ENCODE results near the gene CDHR3.
"Not testable (repeated sequence)": the region's sequence is repeated elsewhere in the genome, so short reads cannot be mapped to it uniquely, and the experiment has no call there.

The CDHR3 gene

DNA sequence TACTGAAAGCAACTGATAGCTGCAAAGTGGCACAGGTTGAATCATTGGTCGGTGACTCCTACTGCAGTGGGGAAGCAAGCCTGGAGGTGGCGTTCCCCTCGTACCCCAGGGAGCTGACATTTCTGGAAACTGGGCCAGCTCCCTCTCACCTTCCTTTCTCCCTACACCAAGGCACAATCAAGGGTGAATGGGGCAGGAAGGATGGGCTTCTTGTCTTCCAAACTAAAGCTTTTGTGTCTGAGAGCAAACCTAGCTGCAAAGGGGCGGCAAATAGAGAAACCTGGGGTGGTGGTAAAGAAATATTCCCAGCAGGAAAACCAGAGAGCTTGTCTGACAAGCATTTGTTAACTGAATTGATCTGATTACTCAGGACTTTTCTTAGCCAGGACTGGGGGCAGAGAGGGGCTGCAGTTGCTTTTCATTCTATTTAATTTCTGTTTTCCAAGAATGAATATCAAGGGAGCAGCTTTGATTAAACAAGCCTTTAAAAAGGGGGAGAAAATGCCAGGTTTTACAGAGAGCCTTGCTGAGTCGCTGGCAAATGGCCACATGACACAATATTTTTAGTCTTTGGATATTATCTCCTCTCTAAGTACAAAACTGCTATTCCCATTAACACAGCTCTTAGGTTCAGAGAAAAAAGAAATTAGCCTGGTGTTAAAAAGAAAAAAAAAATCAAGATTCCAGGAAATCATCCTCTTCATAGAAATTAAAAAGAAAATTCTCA is 27.8 kb downstream of the CDHR3 start:
- no peak overlapping the region for H3K27ac ChIP-seq
- DNase-seq (ENCODE audit: low read depth, low spot score), result no peak

DNA sequence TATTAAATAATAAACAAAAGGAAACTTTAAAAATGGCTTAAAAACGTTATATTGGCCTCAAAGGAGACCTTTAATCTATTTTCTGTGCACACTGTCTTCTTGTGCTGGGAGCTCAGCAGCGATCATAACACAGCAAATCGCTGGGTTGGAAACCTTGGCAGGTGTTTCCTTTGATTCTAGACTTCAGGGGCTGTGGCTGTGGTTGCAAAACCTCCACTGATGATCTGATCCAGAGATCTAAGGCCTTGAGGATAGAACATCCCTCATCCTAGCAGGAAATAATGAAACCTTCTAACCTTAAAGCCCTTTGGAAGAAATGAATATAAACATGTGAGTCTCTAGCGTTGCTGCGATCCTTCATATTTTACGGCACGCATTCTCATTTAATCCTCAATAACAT is 29.8 kb downstream of the CDHR3 start:
- H3K27ac ChIP-seq, result no peak overlapping the region
- no peak for DNase-seq (ENCODE audit: low read depth, low spot score)

DNA sequence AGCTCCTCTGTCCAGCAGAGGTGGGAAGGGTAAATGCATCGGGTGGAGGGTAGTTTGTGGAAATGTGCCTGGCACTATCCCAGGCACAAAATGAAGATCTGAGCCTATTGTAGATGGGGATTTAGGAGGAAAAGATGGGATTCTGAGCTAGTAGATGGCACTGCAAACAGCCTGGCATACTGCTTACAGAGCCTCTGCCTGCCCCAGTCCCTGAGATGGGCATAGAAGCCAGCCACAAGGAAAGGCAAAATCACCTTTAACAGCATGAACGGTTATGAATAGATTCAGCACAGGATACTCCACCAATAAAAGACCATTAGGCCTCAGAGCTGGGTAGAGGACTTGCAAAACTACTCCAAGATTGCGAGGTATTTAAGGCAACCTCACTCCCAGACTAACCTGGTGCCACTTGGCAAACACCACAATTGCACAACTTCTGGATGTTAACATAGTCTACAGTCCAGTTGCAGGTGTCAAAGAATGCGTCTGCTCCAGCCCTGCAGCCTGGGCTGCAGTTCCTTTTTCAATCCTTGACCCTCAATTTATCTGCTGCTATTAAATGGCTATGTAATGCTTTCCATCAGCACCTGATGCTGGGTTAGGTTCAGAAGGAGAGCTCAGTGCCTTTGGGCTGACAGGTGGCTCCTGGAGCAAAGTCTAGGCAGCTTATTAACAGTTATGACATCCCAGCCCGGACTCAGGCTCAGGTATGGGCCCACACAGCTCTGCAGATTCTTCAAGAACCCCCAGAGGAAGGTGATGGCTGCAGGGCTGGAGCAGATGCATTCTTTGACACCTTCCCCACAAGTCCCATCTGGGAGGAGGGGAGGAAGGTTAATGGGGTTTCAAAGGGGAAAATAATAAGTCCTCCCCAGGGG is 34.0 kb downstream of the CDHR3 start:
- no peak overlapping the region for H3K27ac ChIP-seq
- no peak for DNase-seq (ENCODE audit: low read depth, low spot score)

DNA sequence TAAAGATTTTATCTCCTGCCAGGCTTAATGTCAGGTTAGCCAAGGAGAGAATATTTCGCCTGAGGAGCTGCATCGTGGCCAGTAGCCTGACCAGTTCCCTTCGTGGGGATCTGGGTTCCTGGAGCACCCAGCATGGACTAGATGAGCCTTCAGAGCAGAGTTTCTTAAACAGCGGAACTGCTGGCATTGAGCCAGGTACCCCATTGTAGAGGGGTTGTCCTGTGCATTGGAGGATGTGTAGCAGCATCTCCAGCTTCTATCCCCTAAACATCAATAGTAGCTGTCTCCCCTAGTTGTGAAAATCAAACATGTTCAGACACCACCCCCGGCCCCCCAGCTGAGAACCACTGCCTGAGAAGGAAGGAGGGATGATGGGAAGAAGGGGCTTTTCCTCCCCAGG is 36.2 kb downstream of the CDHR3 start:
- H3K27ac ChIP-seq, result no peak overlapping the region
- no peak for DNase-seq (ENCODE audit: low read depth, low spot score)

DNA sequence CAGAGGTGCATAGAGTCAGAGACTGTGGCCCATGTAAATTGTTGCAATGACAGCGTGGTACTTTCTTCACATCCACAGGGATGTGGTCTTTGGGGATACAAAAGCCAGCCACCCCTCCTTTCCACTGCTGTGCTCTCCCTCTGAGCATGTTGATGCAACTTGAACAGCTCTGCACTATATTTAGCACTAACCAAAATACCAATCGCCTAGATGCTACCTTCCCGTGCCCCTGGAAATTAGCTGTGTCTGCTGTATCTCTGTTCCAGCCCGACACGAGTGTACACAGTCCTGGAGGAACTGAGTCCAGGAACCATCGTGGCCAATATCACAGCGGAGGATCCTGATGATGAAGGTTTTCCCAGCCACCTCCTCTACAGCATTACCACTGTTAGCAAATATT is 38.1 kb downstream of the CDHR3 start:
- H3K27ac ChIP-seq, result no peak overlapping the region
- DNase-seq (ENCODE audit: low read depth, low spot score), result no peak

DNA sequence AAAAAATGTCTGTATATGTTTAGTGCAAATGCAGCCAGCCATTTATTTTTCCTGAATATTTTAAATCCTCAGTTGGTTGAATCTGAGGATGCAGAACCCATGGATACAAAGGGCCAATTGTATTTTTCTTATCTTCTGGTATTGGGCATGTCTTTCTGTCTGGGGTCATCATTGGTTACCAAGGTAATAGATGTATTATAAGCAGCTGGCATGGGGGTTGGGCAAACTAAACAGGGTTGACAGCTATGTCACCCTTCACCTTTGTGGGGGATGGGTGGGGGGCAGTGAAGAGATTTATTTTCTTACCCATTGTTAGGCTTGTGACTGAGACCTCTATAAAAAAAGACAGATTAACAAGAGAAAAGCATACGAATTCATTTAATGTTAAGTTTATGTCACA is 38.8 kb downstream of the CDHR3 start:
- DNase-seq (ENCODE audit: low read depth, low spot score), result no peak

DNA sequence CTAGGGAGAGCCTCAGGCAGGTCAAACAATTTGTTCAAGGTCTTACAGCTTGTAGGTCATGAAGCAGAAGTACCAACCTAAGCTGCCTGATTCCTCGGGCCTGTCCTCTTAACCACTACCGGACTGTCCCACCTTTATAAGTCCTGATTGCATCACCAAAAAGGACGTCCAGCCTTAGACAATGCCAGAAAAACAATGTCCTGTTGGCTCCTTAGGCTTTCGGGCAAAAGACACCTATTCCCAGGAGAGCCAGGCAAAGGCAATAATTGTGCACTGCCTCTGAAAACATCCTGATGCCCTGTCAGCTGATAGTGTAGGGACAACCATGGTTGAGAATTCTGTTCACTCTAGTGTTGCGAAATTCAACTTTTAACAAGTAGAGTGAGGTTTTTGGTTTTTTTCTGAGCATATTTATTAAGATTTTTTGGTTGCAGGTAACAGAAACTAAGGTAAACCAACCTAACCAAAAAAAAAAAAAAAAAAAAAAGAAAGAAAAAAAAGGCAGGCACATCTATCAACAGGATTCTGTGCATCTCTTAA is 40.5 kb downstream of the CDHR3 start:
- H3K27ac ChIP-seq, result no peak overlapping the region
- no peak for DNase-seq (ENCODE audit: low read depth, low spot score)

More for the DNA sequence above, 38.8 kb downstream of the CDHR3 start:
- no peak overlapping the region for H3K27ac ChIP-seq

DNA sequence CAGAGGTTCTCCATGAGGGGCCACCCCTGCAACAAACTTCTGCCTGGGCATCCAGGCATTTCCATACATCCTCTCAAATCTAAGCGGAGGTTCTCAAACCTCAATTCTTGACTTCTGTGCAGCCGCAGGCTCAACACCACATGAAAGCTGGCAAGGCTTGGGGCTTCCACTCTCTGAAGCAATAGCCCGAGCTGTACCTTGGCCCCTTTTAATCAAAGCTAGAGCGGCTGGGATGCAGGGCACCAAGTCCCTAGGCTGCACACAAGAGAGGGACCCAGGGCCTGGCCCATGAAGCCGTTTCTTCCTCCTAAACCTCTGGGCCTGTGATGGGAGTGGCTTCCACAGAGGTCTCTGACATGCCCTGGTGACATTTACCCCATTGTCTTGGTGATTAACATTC is 43.8 kb downstream of the CDHR3 start:
- no peak overlapping the region for H3K27ac ChIP-seq
- no peak for DNase-seq (ENCODE audit: low read depth, low spot score)

DNA sequence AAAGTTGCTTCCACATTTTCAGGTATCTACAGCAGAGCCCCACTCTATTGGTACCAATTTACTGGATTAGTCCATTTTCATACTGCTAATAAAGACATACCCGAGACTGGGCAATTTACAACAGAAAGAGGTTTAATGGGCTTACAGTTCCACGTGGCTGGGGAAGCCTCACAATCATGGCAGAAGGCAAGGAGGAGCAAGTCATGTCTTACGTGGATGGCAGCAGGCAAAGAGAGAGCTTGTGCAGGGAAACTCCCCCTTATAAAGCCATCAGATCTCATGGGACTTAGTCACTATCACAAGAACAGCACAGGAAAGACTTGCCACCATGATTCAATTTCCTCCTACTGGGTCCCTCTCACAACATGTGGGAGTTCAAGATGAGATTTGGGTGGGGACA is 44.7 kb downstream of the CDHR3 start:
- DNase-seq (ENCODE audit: low read depth, low spot score); H3K27ac ChIP-seq: not testable (repeated sequence)

DNA sequence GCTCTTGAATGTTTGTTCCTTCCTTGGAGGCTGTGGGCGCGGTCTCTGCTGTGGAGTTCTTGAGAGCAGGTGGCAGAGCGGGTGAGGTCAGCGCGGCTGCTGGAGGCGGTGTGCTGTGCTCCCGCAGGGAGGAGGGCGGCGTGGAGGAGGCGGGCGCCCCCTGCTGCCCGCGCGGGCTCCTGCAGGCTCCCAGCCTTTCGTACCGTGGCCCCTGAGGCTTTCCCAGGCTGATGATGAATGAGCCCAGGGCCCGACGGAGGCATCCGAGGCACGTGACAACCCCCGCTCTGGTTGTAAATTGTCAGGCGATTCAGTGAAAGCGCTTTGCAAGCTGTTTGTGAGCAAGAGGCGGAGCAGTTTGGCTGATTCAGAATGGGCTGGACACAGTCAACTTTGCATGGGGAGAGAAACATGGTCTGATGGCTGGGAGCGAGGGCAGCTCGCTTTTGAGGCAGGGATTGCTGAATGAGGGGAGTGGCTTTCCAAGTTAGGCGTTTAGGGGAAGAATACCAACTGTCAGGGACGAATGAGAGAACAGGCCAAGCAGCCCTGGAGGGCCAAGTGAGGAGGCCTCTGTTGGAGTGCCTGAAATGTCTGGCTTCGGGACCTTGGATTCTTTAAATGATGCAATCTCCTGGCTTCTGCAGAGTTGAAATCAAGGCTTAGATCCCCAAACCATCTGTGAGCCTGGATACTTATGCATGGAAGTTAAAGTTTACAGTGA is 46.6 kb downstream of the CDHR3 start:
- peak; percentile 81 for DNase-seq (ENCODE audit: low read depth, low spot score)
- peak overlapping the region; percentile 16 for H3K27ac ChIP-seq

DNA sequence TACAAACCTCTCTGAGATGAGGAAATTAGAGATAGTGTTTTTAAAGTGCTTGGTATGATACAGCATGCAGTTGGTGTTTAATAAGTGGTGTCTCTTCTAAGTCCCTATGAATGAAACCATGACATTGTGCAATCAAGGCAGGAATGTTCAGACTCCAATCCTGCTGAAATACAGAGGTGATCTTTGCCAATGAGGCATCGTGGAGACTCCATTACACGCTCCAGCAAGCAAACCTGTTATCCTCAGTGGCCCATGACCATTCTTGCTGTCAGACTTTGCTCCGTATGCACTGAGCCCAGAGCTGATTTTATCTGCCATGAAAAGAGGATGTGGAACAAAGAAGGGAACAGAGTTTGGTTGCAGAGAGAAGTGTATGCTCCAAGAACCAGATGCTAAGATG is 47.3 kb downstream of the CDHR3 start:
- H3K27ac ChIP-seq, result no peak overlapping the region
- no peak for DNase-seq (ENCODE audit: low read depth, low spot score)

DNA sequence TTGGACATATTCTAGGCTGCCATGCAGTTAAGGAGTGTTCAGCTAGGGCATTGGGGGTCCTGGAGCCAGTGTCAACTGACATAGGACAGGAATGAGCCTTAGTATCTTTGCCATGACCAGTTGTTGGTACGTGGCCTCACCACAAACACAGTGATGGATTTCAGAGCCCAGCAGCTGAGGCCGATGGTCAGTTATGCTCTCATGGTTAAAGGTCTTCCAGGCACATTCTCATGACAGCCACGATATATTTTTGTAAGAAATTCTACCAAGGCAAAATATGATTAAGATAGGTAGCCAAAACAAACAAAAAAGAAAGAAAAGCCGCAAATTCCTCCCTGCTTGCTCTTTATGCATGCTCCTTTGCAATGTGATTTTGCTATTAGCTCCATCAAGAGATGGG is 47.8 kb downstream of the CDHR3 start:
- no peak overlapping the region for H3K27ac ChIP-seq
- DNase-seq (ENCODE audit: low read depth, low spot score), result no peak

DNA sequence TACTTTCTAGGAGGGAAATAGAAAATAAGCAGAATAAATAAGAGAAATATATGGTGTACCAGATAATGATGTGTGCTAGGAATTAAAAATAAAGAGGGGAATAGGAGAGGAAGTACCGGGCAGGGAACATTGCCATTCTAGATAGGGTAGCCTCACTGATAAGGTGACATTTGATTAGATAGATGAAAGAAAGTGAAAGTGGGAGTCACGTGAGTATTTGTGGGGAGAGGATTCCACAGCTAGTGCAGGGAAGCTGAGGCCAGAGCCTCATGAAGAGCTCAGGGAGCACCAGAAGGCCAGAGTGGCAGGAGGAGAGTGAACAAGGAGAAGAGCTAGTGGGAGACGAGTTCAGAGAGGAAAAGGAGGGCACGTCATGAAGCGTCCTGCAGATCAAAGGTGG is 49.1 kb downstream of the CDHR3 start:
- no peak for DNase-seq (ENCODE audit: low read depth, low spot score)
- H3K27ac ChIP-seq, result no peak overlapping the region

DNA sequence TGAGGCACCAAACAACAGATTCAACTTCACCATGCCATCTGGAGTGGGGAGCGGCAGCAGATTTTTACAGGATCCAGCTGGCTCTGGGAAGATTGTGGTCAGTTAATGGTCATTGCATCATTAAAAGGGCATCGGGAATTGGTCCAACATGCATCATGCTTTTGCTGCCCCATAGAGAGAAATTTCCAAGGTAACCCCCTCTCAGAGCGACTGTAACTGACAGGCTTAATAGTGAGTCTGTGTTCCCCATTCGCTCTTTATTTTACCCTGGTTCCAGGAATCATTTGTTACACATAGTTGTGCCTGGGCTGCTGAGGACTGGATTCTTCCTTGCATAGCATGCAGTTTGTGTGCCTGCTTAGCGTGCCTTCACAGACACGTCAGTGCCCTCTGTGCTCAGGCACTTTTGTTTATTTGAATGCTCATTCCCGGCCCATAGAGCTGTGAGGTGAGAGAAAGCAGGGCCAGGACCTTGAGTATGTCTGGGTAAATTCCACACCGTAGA is 49.9 kb downstream of the CDHR3 start:
- no peak overlapping the region for H3K27ac ChIP-seq
- no peak for DNase-seq (ENCODE audit: low read depth, low spot score)

DNA sequence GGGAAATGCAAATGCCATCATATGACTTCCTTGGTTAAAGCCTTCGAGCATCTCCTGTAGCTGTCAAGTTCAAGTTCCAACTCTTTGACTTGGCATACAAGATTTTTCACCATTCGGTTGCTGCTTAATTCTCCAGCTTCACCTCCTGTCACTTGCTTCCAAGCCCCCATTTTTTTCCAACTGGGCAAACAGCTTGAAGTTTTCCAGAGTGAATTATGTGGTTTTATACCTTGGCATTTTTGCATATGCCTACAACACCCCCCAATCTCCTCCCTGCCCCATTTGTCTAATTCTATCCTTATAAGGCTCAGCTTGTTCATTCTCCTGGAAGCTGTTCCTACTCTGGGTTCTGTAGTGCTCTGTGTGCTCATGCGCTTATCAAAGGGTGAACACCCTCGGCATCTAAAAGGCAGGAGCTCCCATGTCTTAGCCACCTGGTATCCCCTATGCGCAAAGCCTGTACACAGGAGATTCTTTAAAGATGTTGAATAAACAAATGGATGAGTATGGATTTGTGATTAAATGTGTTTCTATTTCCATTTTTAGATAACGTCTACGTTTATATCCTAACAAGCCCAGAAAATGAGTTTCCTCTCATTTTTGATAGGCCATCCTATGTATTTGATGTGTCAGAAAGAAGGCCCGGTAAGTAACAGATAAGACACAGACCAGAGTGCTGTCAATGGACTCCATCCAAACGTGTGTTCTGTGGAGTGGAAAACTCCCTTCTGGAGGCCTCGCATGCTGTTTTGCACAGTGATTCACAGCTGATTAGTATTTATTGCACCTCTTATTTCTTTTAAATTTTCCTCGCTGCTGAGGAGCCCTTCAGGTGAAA is 52.5 kb downstream of the CDHR3 start:
- no peak overlapping the region for H3K27ac ChIP-seq
- DNase-seq (ENCODE audit: low read depth, low spot score), result no peak

DNA sequence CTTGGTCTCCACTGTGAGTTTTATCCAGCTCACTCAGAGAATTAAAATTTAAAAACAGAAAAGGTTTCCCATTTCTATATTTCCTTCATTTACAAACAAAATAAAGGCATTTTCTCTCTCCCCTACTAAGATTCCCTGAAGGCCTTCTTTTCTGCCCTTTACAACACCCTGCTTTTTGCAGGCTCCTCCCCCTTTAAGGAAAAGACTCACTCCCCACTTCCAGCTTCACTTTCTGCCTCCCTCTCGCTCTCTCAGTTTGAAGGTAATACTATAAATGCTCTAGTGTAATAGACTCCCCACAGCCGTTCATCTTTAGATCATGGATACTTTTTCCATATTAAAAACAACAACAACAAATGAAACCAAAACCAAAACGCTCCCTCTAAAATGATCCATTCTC is 53.3 kb downstream of the CDHR3 start:
- H3K27ac ChIP-seq, result no peak overlapping the region
- DNase-seq (ENCODE audit: low read depth, low spot score), result no peak

DNA sequence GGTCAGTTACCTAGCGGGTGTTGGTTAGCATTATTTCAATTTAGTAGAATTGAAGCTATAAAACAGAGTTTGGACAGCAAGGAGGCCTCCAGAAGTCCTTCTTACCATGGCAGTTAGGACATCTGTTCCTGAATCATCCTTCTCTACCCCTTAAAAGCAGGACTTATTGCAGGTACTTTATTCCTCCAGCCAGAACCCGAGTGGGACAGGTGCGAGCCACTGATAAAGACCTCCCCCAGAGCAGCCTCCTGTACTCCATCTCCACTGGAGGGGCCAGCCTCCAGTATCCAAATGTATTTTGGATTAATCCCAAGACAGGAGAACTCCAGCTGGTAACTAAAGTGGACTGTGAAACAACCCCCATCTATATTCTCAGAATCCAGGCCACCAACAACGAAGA is 54.6 kb downstream of the CDHR3 start:
- H3K27ac ChIP-seq, result no peak overlapping the region
- no peak for DNase-seq (ENCODE audit: low read depth, low spot score)

DNA sequence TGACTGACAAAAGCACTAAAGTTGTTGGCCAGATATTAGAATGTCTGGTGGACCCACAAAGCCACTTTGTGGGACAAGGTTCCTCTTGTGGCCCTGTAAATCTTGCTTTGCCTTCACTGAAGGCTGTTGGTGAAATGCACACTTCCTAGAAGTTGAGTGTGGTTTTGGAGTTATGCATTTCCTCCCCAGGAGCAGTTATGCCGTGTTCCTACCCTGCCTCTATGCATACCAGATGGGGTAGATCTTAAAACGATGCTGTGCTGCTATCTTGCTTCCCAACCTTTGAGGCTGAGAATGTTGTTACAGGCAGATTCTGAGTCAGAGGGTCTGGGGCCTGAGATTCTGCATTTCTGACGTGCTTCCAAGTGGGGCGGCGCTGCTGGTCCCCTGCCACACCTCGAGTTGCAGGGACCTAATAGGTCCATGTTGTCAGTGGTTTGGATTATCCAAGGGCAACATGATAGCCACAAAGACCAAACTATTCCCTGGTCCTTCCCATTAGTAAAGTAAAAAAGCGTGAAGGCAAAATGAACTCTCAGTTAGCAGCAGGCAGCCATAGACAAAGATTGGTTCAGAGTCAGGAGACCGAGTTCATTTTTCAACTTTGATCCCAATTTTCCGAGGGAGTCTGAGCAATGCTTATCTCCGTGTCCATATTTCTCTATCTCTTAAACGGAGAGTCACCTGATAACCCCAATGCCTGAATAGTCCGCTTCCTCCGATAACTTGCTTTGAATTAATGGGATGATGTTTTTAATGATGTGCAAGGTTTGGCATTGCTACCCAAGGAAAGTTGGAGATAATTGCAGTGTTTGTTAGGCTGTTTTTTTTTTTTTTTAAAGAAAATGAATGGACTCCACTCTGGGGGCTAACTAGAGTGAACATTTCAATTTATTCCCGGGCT is 55.8 kb downstream of the CDHR3 start:
- no peak overlapping the region for H3K27ac ChIP-seq
- no peak for DNase-seq (ENCODE audit: low read depth, low spot score)

DNA sequence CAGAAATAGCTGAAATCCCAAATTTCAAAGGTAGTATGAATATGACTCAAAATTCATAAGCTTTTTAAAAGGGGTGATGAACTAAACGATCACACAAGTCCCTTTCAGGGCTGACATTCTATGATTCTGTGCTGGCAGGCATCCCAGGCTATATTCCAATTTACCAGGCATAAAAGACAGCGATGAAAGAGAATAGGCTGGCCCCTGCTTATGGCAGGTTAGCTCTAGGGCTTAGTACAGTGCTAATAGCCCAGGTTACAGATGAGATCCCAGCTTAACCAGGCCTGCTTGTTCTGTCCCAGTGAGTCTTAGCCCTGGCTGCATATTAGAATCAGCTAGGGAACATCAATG is 56.4 kb downstream of the CDHR3 start:
- DNase-seq (ENCODE audit: low read depth, low spot score), result no peak
- no peak overlapping the region for H3K27ac ChIP-seq

All from epithelial cell of prostate (primary cell).